T-helper 2 cell treated with Interferon-gamma antibody and Interleukin-4, amounts not matched to agents 5 μg/mL and 100 μg/mL, for 36 hours (primary cell): ENCODE measurements around the gene KRTAP21-3.
A peak's percentile ranks its signal among the peaks of the same experiment; 100 is the strongest.
"Not testable (repeated sequence)": the region's sequence is repeated elsewhere in the genome, so short reads cannot be mapped to it uniquely, and the experiment has no call there.

Source experiments
- DNase-seq: peaks from one replicate; pipeline ENCODE4 v3.0.0; 2021; ENCODE audit warnings: low spot score
- H3K27ac Mint-ChIP-seq: one replicate; pipeline ENCODE4 v1.8.0; 2021; ENCODE audit warnings: mild to moderate bottlenecking, mixed read lengths
- H3K27me3 Mint-ChIP-seq: one replicate; pipeline ENCODE4 v1.8.0; 2021; ENCODE audit warnings: low read depth, mixed read lengths
- H3K36me3 Mint-ChIP-seq: one replicate; pipeline ENCODE4 v1.8.0; 2021; ENCODE audit warnings: low read depth, mixed read lengths
- H3K4me1 Mint-ChIP-seq: one replicate; pipeline ENCODE4 v1.8.0; 2021; ENCODE audit warnings: low read depth, mixed read lengths
- H3K4me3 Mint-ChIP-seq: one replicate; pipeline ENCODE4 v1.8.0; 2022; ENCODE audit warnings: mild to moderate bottlenecking, moderate library complexity, mixed read lengths
- H3K9me3 Mint-ChIP-seq: one replicate; pipeline ENCODE4 v1.8.0; 2021; ENCODE audit warnings: mixed read lengths

The KRTAP21-3 gene, protein sequence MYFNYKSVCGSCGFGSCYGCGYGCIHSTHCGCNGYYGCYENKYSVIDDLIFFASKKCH

DNA sequence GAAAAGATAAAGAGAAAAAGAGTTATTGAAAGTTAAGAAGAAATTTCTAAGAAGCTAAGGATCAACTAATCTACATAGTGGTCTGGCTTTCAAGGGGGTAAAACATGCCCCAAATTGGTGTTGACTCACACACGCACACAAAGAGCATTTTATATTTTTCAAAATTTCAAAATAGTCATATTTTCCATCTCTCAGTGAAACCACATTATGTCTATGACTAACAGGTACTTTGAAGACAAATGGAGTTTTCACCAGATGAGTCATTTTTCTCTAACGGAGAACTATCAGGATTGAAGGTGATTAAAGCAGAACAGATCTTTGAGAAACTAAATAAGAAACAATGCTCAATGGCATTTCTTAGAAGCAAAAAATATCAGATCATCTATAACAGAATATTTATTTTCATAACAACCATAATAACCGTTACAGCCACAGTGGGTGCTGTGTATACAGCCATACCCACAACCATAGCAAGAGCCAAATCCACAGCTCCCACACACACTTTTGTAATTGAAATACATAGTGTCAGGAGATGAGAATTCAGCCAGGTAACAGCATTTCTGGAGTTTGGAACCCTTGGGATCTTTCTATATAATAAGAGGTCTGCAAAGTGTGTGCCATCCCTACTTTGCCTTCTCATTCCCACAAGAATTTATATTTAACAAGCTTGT is at the start of gene KRTAP21-3:
Gene KRTAP21-3 (minus strand): TSS at position 539 of the 671 bp plus-strand sequence. CDS start 18 bp downstream, at position 521.
- DNase-seq: peak; percentile 40
- peak within 1 kb of the TSS; percentile 57 for H3K4me3 Mint-ChIP-seq
- H3K27ac Mint-ChIP-seq: peak within 1 kb of the TSS; percentile 91
- peaks cover 31% of the 10 kb centered on the region for H3K36me3 Mint-ChIP-seq
- H3K9me3 Mint-ChIP-seq: peaks cover 30% of the 10 kb centered on the region
- peaks cover 3% of the 10 kb centered on the region for H3K27me3 Mint-ChIP-seq
- H3K4me1 Mint-ChIP-seq: peaks cover 28% of the 10 kb centered on the region

DNA sequence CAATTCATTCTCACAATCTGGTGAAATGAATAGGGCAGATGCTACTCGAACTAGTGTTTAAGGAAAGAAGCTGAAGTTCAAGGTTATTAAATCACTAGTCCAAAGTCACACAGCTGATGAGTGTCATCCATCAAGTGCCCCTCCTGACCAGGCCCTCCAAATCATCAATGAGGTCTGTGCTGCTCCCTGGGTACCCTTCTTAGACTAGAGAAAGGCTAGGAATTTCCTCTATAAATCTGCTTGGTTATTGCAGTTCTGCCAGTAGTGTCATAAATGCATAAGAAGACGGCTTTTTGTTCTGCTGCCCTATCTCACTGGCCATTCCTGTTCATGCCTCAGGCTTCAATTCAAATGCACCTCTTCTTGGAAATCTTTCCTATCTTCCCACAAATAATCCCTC is 42.2 kb upstream of the KRTAP21-3 start:
- Mint-ChIP-seq H3K4me3 (no peak overlapping the region), H3K9me3 (peaks cover 6% of the 10 kb centered on the region), H3K27me3 (peaks cover 14% of the 10 kb centered on the region), H3K36me3 (no peaks in the 10 kb centered on the region), H3K4me1 (no peaks in the 10 kb centered on the region), H3K27ac (no peak overlapping the region)
- DNase-seq: no peak

DNA sequence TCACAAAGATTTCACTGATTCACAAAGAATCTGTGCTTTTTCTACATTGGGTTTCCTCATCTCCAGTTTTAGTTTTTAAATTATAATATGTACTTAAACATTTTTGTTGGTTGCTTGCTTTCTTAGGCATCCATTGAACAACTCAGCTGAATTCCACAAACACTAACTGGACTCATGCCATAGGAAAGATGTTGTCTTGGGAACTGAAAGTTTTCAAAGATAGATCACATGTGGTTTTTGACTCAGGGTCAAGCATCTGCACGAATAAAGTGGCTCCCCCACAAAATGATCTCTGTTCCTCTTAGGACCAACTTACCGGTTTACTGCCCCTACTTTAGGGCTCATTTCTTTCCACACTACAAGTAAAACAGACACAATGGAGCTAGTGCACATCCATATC is 39.7 kb upstream of the KRTAP21-3 start:
- peaks cover 16% of the 10 kb centered on the region for H3K27me3 Mint-ChIP-seq
- peaks cover 5% of the 10 kb centered on the region for H3K9me3 Mint-ChIP-seq
- H3K36me3 Mint-ChIP-seq: no peaks in the 10 kb centered on the region
- no peaks in the 10 kb centered on the region for H3K4me1 Mint-ChIP-seq
- H3K4me3 Mint-ChIP-seq: no peak overlapping the region
- no peak overlapping the region for H3K27ac Mint-ChIP-seq
- DNase-seq: no peak

DNA sequence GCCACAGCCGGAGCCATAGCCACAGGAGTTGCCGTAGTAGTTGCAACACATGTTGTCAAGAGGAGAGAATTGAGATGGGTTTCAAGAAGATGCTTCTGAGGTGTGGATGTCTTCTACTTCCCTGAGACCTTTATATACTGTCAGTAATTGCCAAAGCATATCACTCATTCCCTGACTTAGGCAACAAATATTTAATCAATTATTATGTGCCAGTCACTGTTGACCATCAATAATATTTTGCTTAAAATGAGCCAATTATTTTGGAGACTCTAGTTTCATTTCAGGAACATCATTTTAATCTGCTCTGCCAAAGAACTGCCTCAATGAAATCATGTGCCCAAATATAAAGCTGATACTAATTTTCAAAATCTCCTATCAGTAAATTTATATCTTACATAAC is 36.8 kb upstream of the KRTAP21-3 start, which contains the start of gene KRTAP21-1:
Gene KRTAP21-1 (minus strand): TSS at position 101 of the 400 bp plus-strand sequence. CDS start 50 bp downstream, at position 51.
- peaks cover 28% of the 10 kb centered on the region for H3K27me3 Mint-ChIP-seq
- not testable (repeated sequence) for DNase-seq, H3K27ac Mint-ChIP-seq, H3K4me3 Mint-ChIP-seq, H3K36me3 Mint-ChIP-seq, H3K9me3 Mint-ChIP-seq, H3K4me1 Mint-ChIP-seq

DNA sequence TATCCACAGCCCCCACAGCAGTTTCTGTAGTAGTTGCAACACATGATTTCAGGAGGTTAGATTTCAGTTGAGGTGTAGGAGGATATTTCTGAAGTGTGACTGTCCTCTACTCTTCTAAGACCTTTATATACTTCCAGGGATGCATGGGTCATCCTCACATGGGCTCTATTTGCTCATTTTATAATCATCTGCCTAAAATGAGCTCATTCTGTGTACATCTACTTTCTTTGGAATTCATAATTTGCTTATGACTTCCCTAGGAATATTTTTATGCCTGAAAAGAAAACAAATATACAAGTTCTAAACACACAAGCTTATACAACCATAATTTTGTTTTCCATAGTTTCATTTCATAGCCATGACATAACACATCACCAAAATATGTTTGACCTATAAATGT is 28.6 kb upstream of the KRTAP21-3 start, which contains the start of gene KRTAP21-2:
Gene KRTAP21-2 (minus strand): TSS at position 101 of the 400 bp plus-strand sequence. CDS start 57 bp downstream, at position 44.
- Mint-ChIP-seq H3K36me3 (no peaks in the 10 kb centered on the region), H3K9me3 (no peaks in the 10 kb centered on the region), H3K27ac (no peak within 1 kb of the TSS), H3K27me3 (peaks cover 23% of the 10 kb centered on the region), H3K4me3 (no peak within 1 kb of the TSS), H3K4me1 (no peaks in the 10 kb centered on the region)
- no peak for DNase-seq

DNA sequence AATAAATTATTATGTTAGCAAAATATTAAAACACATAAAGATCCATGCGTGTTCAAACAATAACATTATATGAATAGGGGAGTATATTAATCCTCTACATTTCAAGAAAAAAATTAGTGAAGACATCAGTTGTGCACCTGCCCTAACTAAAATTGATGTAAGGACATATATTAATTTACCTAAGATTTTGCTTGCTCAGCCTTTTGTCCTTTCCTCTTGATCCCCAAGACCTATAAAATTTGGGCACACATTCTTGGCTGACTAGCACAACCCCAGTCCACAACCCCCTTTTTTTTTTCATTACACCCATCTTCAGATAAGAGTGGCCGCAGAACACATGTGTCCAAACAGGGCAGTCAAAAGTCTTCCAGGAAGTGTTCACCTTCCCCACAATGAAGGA is 21.9 kb upstream of the KRTAP21-3 start:
- DNase-seq: no peak
- no peaks in the 10 kb centered on the region for H3K9me3 Mint-ChIP-seq
- H3K4me3 Mint-ChIP-seq: no peak overlapping the region
- H3K36me3 Mint-ChIP-seq: no peaks in the 10 kb centered on the region
- peaks cover 21% of the 10 kb centered on the region for H3K27me3 Mint-ChIP-seq
- H3K4me1 Mint-ChIP-seq: no peaks in the 10 kb centered on the region
- no peak overlapping the region for H3K27ac Mint-ChIP-seq

DNA sequence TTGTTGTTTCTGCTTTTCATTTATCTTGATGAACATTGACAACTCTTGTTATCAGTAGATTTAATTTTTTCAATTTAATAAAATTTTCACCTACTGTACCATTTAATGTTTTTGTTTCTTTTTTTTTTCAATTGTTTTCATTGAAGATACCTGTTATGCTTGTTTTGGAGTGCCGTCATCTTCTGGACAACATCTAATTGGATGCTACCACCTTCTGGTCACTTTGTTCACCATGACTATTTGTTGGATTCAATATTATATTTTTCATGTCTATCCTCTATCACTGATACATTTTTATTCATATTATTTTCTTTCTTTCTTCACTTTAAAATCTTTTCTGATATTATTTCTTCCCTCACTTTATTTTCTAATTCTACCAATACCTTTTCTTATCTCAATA is 14.4 kb upstream of the KRTAP21-3 start:
- Mint-ChIP-seq H3K4me1 (no peaks in the 10 kb centered on the region), H3K36me3 (peaks cover 6% of the 10 kb centered on the region), H3K27me3 (peaks cover 34% of the 10 kb centered on the region), H3K27ac (no peak overlapping the region), H3K4me3 (no peak overlapping the region), H3K9me3 (peaks cover 24% of the 10 kb centered on the region)
- no peak for DNase-seq

DNA sequence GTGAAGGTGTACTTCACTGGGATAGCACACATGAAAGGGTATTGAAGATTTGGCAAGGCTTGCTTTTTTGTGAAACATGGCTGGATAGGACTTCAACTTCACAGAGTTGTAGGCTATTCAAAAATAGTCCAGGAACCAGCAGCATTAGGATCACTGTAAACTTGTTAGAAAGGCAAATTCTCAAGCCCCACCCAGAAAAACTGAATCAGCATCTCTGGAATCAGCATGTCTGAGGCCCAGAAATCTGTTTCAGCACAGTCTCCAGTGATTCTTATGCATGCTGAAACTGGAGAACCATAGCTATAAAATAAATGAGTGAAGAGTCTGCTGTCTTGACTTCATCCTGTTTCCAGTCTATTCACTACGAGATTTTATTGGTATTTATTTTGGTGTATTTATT is 8.1 kb upstream of the KRTAP21-3 start:
- Mint-ChIP-seq H3K9me3 (peaks cover 59% of the 10 kb centered on the region), H3K27ac (no peak overlapping the region)

DNA sequence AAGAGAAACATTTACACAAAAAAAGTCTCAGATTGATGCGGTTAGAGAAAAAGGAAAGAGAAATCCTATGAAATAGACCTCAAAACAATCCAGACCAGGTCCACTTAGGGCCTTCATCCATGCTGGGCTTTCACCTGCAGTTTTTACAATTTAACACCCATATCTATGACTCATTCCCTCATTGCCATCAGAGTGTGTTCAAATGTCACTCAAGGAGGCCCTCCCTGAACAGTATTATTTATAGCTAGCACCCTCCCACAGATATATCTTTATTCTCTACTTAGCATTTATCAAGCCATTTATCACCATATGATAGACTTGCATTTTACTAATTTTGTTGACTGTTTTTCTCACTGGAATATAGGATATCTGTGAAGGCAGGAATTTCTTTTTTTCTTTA is 824 bp upstream of the KRTAP21-3 start:
- Mint-ChIP-seq H3K27ac (peak overlapping the region; percentile 91), H3K36me3 (peaks cover 34% of the 10 kb centered on the region), H3K9me3 (peaks cover 33% of the 10 kb centered on the region), H3K4me3 (peak overlapping the region; percentile 57), H3K4me1 (peaks cover 28% of the 10 kb centered on the region), H3K27me3 (peaks cover 3% of the 10 kb centered on the region)
- DNase-seq: peak; percentile 8

More for the DNA sequence above, 8.1 kb upstream of the KRTAP21-3 start:
- no peak for DNase-seq
- H3K27me3 Mint-ChIP-seq: peaks cover 7% of the 10 kb centered on the region
- H3K4me3 Mint-ChIP-seq: no peak overlapping the region
- peaks cover 48% of the 10 kb centered on the region for H3K36me3 Mint-ChIP-seq
- peaks cover 5% of the 10 kb centered on the region for H3K4me1 Mint-ChIP-seq

DNA sequence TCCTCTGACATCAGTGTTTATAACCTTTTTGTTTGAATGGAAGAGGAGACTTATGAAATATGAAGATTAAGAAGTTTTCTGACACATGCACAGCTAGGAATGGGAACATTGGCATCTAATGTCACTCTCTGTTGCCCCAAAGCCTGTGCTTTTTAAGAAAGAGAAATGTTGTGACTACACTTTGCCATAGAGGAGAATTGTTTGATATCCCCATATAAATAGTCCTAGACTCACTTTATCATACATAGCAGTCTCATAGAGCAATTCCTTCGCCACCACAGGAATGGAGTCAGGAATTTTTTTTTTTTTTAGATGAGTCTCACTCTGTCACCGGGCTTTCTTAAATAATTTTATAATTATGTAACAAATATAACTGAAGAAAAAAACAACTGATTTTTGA is 1.5 kb downstream of the KRTAP21-3 start:
- H3K27ac Mint-ChIP-seq: peak overlapping the region; percentile 91
- peaks cover 31% of the 10 kb centered on the region for H3K36me3 Mint-ChIP-seq
- peak overlapping the region; percentile 17 for H3K4me3 Mint-ChIP-seq

DNA sequence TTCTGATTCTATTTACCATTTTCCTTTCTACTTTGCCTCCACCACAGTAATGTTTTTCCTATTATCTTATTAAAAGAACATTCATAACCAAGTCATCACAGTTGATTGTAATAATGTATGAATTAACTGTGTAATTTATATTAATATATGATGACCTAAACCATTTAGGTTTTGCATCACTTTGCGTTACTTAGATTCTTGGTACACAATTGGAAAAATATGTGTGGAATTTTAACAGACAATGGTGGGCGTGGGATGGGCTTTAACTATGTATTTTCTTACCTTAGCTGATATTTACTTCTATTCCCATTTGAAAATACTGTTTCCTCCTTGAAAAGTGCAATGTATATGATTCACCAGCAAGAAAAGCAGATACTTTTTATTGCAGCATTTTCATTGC is 3.6 kb downstream of the KRTAP21-3 start:
- Mint-ChIP-seq H3K27me3 (no peaks in the 10 kb centered on the region), H3K27ac (no peak overlapping the region), H3K4me3 (no peak overlapping the region), H3K4me1 (peaks cover 27% of the 10 kb centered on the region), H3K36me3 (peaks cover 35% of the 10 kb centered on the region), H3K9me3 (peaks cover 31% of the 10 kb centered on the region)
- DNase-seq: no peak

More for the DNA sequence above, 1.5 kb downstream of the KRTAP21-3 start:
- H3K4me1 Mint-ChIP-seq: peaks cover 25% of the 10 kb centered on the region
- peaks cover 22% of the 10 kb centered on the region for H3K9me3 Mint-ChIP-seq
- no peaks in the 10 kb centered on the region for H3K27me3 Mint-ChIP-seq
- no peak for DNase-seq

DNA sequence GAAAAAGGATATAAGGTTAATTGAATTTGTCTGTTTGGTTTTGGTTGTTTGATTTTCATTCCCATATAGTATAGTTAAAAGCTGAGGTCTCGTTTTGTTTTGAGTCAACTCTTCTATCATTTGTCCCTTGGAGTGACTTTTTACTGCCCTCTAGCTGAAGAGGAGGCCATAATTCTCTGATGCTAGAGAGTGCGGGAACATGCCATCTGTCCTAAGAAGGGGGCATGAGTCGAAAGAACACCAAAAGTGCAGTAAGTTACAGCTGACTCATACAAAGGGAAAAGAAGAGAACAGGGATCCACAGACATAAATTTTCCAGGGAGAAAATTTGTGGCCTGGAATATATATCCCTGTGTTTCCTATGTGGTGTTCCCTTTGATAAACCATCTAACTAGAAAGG is 4.1 kb downstream of the KRTAP21-3 start:
- H3K27ac Mint-ChIP-seq: no peak overlapping the region
- peaks cover 31% of the 10 kb centered on the region for H3K9me3 Mint-ChIP-seq
- H3K4me3 Mint-ChIP-seq: no peak overlapping the region
- peaks cover 22% of the 10 kb centered on the region for H3K4me1 Mint-ChIP-seq
- no peaks in the 10 kb centered on the region for H3K27me3 Mint-ChIP-seq
- peaks cover 31% of the 10 kb centered on the region for H3K36me3 Mint-ChIP-seq
- no peak for DNase-seq

DNA sequence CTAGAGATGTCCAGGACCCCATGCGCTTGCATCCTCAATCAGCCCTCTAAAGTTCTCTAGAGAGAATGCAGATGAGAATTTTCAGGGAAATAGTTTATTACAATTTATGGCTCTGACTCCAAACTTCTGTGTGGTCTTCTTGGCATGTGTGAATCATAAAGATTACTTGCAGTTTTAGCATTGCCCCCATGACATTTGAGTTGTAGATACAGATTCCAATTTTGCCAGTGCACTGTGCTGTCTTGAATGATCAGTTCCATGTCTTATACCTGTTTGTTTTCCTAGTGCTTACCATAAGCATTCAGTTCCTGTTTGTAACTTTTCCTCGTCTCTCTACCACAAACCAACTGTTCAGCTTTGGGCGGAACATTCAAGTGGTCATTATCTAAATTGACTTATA is 4.8 kb downstream of the KRTAP21-3 start:
- Mint-ChIP-seq H3K4me3 (no peak overlapping the region), H3K4me1 (peaks cover 15% of the 10 kb centered on the region), H3K27me3 (no peaks in the 10 kb centered on the region), H3K27ac (no peak overlapping the region), H3K36me3 (peaks cover 27% of the 10 kb centered on the region), H3K9me3 (peaks cover 27% of the 10 kb centered on the region)
- DNase-seq: no peak

DNA sequence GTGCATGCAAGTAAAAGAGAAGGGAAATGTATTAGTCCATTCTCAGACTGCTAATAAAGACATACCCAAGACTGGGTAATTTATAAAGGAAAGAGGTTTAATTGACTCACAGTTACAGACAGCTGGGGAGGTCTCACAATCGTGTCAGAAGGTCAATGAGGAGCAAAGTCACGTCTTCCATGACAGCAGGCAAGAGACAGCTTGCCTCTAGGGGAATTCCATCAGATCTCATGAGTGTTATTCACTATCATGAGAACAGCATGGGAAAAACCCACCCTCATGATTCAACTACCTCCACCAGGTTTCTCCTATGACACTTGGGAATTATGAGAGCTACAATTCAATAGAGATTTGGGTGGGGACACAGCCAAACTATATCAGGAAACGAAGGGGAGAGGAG is 8.1 kb downstream of the KRTAP21-3 start:
- no peak overlapping the region for H3K4me3 Mint-ChIP-seq
- H3K36me3 Mint-ChIP-seq: peaks cover 24% of the 10 kb centered on the region
- peaks cover 28% of the 10 kb centered on the region for H3K9me3 Mint-ChIP-seq
- no peaks in the 10 kb centered on the region for H3K27me3 Mint-ChIP-seq
- H3K27ac Mint-ChIP-seq: no peak overlapping the region
- peaks cover 2% of the 10 kb centered on the region for H3K4me1 Mint-ChIP-seq
- peak; percentile 45 for DNase-seq
